ENCODE results near the gene SYDE1. TPM values are rescaled to one million over a fixed set of nuclear protein-coding genes. Genes with fewer than 3 reads are reported as not detected.

Gene SYDE1
- total and polyA plus RNA-seq, 8 donors: 2.5 to 6.1 (median 3.8) TPM

GRCh38 chr19:15141143-15141542, 33.9 kb downstream of the SYDE1 start:
- Histone ChIP-seq H3K4me1 (no peaks in the 10 kb centered on the region), H3K9me3 (no peaks in the 10 kb centered on the region), H3K36me3 (no peaks in the 10 kb centered on the region), H3K4me3 (no peak overlapping the region), H3K27me3 (no peaks in the 10 kb centered on the region), H3K27ac (no peak overlapping the region)
- 83 to 91% methylated on average over 25 of the region's 25 CpGs for WGBS, 2 donors
- no peak for DNase-seq
- no peak for ATAC-seq
- TF ChIP-seq CTCF (IDR thresholded peaks at IDR 0.05): no peak
- intact Hi-C loops (cut with DNase I): no loop called here
- no peak for FAIRE-seq

GRCh38 chr19:15142313-15142712, 35.1 kb downstream of the SYDE1 start:
- Histone ChIP-seq H3K27me3 (no peaks in the 10 kb centered on the region), H3K4me3 (no peak overlapping the region), H3K4me1 (no peaks in the 10 kb centered on the region), H3K27ac (no peak overlapping the region), H3K36me3 (no peaks in the 10 kb centered on the region), H3K9me3 (no peaks in the 10 kb centered on the region)
- DNase-seq (no peak), FAIRE-seq (no peak), ATAC-seq (no peak)
- 67 to 83% methylated on average over 5 of the region's 5 CpGs for WGBS, 2 donors
- intact Hi-C loops (cut with DNase I): no loop called here
- no peak for TF ChIP-seq CTCF (IDR thresholded peaks at IDR 0.05)

GRCh38 chr19:15144046-15144646, 36.9 kb downstream of the SYDE1 start:
- Histone ChIP-seq H3K27ac (no peak overlapping the region), H3K36me3 (no peaks in the 10 kb centered on the region), H3K4me1 (no peaks in the 10 kb centered on the region), H3K4me3 (no peak overlapping the region), H3K27me3 (no peaks in the 10 kb centered on the region), H3K9me3 (no peaks in the 10 kb centered on the region)
- 89 to 100% methylated on average over 1 of the region's 1 CpG for WGBS, 2 donors
- intact Hi-C loops (cut with DNase I): no loop called here
- DNase-seq (no peak), ATAC-seq (no peak), FAIRE-seq (no peak)
- no peak for TF ChIP-seq CTCF (IDR thresholded peaks at IDR 0.05)

- ATAC-seq (no peak), FAIRE-seq (no peak), DNase-seq (no peak)
- intact Hi-C loops (cut with DNase I): loop anchor here in 1 of 3 donors (5.0 kb wide), 1 partner anchor 55 kb away; no protein-coding TSS in a partner anchor
- H3K4me3 ChIP-seq: no peak overlapping the region
- H3K27me3 ChIP-seq: no peaks in the 10 kb centered on the region
- H3K36me3 ChIP-seq: no peaks in the 10 kb centered on the region
- no peak overlapping the region for H3K27ac ChIP-seq
- H3K4me1 ChIP-seq: no peaks in the 10 kb centered on the region
- TF ChIP-seq CTCF (IDR thresholded peaks at IDR 0.05): no peak
- 93 to 100% methylated on average over 1 of the region's 1 CpG for WGBS, 2 donors
- no peaks in the 10 kb centered on the region for H3K9me3 ChIP-seq
These were observed 39.9 kb downstream of the SYDE1 start for GRCh38 chr19:15147090-15147489.

- no peak for DNase-seq
- intact Hi-C loops (cut with DNase I): loop anchor here in 2 of 3 donors (5.0 to 10.0 kb wide), 2 partner anchors 57 to 65 kb away; partner anchors contain the start of gene OR1I1 (in 1 of the 2)
- H3K36me3 ChIP-seq: no peaks in the 10 kb centered on the region
- H3K4me1 ChIP-seq: no peaks in the 10 kb centered on the region
- H3K9me3 ChIP-seq: no peaks in the 10 kb centered on the region
- no peak overlapping the region for H3K27ac ChIP-seq
- no peak for TF ChIP-seq CTCF (IDR thresholded peaks at IDR 0.05)
- no peak for FAIRE-seq
- WGBS, 2 donors: 63 to 74% methylated on average over 5 of the region's 5 CpGs
- no peak overlapping the region for H3K4me3 ChIP-seq
- no peaks in the 10 kb centered on the region for H3K27me3 ChIP-seq
- ATAC-seq: no peak
These were observed 42.5 kb downstream of the SYDE1 start for GRCh38 chr19:15149737-15150136.
